HPDE6-E6E7 (cell line): Measurements from ENCODE around the gene CGB8.
"Not testable (repeated sequence)": the region's sequence is repeated elsewhere in the genome, so short reads cannot be mapped to it uniquely, and the experiment has no call there.

ENCODE experiments used
- DNase-seq: peaks from one replicate; pipeline ENCODE4 v3.0.0; 2011; ENCODE audit warnings: missing footprints; ENCODE audit errors: extremely low spot score

Gene CGB8

DNA sequence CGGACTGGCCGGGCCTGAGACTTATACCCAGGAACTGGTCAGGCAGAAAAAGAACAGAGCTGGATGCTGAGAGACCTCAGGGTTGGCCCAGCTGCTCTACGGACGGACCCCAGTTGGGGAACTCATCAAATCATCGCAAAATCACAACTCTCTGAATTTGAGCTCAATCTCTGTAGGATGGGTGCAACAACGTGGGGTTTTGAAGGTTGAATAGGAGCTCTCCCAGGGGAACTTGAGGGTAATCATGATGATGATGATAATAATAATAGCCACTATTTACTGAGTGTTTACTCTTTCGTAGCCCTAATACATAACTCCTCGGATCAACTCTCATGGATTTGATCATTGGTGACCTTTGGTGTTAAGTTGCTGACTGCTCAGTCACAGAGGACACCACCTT, 18.6 kb downstream of the CGB8 start:
- not testable (repeated sequence) for DNase-seq

DNA sequence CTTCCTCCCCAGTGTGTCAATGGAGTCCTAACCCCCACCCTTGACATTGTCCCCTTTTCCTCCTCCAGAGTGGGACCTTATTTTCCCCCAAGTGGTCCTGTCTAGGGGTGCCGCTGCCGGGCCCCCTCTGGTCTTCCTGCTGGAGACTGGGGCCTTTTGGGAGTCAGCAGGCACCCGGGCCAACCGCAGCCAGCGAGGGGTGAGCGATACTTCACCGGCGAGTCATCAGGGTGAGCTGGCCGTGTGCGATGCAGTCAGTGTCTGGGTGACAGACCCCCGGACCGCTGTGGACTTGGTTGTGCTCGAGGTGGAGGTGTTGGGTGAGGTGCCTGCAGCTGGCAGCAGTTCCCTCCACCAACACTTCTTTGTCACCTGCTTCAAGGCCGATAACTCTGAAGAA, 19.2 kb downstream of the CGB8 start:
- not testable (repeated sequence) for DNase-seq

GRCh38 chr19:49028686-49029085, 20.2 kb downstream of the CGB8 start:
- not testable (repeated sequence) for DNase-seq

GRCh38 chr19:49025599-49025998, 23.3 kb downstream of the CGB8 start:
- not testable (repeated sequence) for DNase-seq

DNA sequence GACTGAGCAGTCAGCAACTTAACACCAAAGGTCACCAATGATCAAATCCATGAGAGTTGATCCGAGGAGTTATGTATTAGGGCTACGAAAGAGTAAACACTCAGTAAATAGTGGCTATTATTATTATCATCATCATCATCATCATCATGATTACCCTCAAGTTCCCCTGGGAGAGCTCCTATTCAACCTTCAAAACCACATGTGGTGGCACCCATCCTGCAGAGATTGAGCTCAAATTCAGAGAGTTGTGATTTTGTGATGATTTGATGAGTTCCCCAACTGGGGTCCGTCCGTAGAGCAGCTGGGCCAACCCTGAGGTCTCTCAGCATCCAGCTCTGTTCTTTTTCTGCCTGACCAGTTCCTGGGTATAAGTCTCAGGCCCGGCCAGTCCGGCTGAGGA, 23.8 kb downstream of the CGB8 start:
- DNase-seq = not testable (repeated sequence)

DNA sequence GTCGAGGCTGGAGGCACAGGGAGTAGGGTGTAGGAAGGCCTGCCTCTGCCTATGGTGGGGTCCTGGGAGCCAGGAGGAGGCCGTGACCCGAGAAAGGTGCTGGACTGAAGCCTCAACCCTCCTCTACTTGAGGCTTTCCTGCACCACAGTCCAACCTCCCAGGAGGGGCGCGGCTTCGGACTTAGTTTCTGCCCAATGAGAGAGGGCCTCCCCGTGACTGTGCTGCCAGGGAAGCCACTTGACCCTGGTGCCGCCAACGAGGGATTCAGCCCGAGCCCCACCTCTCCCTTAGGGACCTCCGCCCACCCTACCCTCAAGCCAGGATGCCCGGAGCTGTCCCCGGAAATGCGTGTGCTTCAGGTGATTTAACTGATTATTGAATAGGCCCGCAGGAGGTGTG, 24.7 kb downstream of the CGB8 start, which contains the start of gene CGB3:
CGB3 (minus strand) TSS at position 101 of the 400 bp plus-strand sequence. CDS start 362 bp downstream, outside the sequence.
- not testable (repeated sequence) for DNase-seq

- DNase-seq = no peak
Observed at GRCh38 chr19:49022116-49022515, 26.8 kb downstream of the CGB8 start.

DNA sequence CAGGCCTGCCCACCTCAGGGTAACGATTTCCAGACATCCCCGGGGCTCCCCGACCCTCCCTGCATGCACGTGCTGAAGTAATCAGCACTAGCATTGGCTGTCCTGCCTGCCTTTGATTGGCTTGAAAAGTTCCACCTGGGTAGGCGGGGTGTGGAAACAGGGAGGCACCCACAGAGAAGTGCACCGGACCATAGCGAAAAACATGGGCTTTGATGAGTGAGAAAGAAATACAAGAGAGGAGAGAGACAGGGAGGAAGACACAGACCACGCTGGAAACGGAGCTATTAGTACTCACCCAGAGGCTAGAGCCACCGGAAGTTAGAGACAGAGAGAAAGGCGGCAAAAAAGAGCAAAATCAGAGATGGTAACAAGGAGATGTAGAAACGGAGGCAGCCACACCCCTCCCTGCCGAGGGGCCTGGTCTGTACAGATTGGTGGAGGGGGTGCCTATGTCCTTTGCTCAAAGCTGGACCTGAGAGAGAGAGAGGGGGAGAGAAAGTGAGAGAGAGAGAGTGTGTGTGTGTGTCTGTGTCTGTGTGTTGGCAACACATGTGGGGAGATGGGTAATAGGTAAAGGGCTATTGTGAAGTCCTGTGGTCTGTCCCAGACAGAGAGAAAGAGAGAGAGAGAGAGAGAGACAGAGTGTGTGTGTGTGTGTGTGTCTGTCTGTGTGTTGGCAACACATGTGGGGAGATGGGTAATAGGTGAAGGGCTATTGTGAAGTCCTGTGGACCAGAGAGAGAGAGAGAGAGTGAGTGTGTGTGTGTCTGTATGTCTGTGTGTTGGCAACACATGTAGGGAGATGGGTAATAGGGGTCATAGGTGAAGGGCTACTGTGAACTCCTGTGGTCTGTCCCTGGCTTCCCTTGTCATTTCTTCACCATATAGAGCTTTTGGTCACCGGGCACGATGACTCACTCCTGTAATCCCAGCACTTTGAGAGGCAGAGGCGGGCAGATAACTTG, 27.7 kb downstream of the CGB8 start:
- DNase-seq = no peak

- DNase-seq = no peak
Observed at GRCh38 chr19:49020342-49020741, 28.6 kb downstream of the CGB8 start.

DNA sequence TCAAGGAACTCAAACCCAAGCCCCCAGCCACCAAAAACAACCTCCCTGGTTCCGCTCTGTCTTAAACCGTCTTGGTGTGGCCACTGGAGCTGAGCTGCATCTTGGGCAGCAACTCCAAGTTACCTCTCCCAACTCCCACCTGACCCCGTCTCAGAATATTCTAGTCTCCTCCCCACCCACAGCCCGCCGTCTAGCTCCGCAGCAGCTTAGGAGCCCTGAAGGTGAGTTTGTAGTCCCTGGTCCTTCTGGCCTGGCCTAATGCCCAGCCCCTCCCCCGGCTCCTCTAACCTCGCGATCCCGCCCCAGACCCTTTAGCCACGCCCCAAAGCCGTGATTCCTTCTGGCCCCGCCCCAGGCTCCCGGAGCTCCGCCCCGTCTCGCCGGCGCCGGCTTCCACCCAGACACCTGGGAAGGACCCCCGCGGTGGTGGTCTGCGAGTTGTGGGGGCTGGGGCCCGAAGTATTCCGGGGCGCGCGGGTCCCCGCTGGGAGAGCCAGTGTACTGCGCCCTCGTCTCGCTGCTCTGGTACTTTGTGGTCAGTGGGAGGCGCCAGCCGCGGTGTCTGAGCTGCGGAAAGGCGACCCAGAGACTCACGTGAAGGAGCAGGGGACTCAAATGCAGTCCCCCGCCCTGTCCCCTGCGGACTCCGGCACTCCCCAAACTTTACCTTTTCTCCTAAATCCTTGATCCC, 29.5 kb downstream of the CGB8 start:
- DNase-seq = peak; percentile 49

DNA sequence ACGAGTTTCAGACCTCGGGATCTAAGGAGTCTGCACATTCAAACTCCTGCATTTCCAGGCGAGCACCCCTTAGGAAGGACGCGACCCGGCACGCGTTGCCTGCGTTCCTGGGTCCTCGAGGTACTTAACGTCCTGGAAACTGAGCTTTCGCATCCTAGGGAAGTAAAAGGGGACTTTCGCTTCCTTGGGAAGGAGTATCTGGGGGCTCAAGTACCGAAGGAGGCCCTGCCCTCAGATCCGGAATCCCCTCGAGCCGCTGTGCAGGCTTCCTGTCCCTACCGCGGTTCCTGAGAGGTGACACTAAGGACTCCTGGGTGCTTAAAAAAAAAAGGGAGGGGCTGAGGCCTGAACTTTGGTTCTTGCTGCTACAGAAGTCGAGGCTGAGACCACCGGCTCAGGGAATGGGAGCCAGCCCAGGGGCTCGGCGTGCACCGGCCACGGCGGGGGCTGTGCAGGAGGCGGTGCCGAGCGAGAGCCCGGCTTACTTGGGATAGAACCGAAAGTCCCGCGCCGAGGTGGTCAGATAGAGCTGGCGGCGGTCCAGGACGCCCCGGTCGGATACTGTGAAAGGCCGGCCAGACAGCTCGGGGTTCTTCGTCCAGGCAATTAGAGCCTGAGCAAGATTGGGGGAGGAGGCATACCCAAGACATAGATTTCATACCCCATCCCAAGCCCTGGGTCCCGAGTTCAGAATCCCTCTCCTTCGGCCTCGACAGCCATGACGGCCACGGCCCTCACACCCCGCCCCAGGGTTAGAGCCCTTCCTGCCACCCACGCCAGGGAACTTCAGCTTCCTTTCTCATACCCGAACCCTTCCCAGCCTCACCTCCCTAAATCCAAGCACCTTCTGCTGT, 30.3 kb downstream of the CGB8 start:
- not testable (repeated sequence) for DNase-seq

- no peak for DNase-seq
Observed at GRCh38 chr19:49017666-49018351, 31.1 kb downstream of the CGB8 start.

GRCh38 chr19:49017041-49017665, 31.8 kb downstream of the CGB8 start, which contains the start of gene LHB:
TSS of gene LHB (minus strand) at chr19:49017091. CDS start at chr19:49017081, 10 bp downstream.
- DNase-seq = no peak

GRCh38 chr19:49016067-49016839, 32.7 kb downstream of the CGB8 start:
- no peak for DNase-seq

GRCh38 chr19:49014870-49015255, 34.0 kb downstream of the CGB8 start:
- no peak for DNase-seq

DNA sequence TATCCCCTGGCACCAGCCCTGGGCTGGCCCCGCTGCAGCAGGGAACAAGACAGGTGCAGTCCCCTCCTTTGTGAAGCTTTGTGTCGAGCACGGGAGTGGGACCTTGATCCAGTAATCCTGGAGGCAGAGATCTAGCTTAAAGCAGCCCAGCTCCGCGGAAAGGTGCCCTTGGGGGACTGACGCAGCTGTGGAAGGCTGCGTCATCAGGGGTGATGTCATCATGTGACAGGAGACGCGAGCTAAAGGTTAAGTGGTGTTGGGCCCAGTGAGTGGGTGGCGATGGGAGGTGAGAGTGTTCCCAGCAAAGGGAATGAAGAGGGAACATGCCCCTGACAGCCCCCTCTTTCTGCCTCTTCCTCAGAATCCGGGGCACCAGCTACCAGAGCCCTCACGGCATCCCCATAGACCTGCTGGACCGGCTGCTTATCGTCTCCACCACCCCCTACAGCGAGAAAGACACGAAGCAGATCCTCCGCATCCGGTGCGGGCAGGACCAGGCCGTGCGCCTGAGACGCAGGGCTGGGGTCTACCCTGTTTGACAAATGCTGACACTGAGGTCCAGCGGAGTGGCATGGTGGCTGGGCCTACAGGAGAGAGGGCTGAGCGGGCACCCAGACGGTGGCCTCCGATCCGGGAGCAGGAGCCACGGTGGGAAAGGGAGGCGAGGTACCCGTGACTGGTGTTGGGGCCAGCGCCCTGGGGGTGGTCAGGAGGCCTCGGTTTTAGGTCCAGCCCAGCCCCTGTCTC, 34.6 kb downstream of the CGB8 start:
- DNase-seq = no peak

GRCh38 chr19:49011194-49011593, 37.7 kb downstream of the CGB8 start:
- no peak for DNase-seq

DNA sequence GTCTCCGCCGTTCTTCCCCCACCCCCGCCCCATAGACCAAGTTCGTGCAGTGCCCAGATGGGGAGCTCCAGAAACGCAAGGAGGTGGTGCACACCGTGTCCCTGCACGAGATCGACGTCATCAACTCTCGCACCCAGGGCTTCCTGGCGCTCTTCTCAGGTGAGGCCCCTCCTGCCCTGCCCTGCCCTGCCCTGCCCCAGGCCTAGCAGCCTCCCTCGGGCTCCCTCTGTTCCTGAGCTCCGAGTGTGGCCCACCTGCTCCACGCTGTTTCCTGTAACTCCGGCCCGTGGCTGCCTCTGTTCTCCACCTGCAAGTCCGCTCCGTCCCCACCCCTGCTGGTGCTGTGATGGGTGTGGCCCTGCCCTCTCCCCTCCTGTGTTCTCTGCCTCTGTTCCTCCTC, 38.5 kb downstream of the CGB8 start:
- no peak for DNase-seq

DNA sequence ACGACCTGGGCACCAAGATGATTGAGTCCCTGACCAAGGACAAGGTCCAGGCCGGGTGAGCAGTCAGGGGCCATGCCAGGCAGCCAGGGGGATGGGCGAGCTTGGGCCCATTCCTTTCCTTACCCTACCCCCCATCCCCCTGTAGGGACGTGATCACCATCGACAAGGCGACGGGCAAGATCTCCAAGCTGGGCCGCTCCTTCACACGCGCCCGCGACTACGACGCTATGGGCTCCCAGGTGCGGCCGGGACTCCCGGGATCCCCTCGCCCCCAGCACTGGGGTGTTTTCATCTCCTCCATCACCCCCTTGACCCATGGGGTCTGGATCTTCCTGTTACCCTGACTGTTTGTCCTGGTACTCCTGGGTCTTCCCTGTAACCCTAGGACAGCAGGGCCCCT, 39.1 kb downstream of the CGB8 start:
- DNase-seq = no peak
